Stimulated activated naive B cell treated with anti-CD40 and anti-IgM and Interleukin-4, amounts not matched to agents 10 μg/mL and 1 μg/mL and 100 μg/mL, for 72 hours (primary cell): ENCODE measurements around the gene DCLK2.

ENCODE experiments used
- ATAC-seq, 2 donors: fragments of 150-1000 bp; cut with Tn5 transposase; replicated peaks; 2 replicates each; pipeline ENCODE4 v1.10.0; 2021; ENCODE audit warnings: moderate library complexity in 1 of 2
- DNase-seq: peaks from one replicate; pipeline ENCODE4 v3.0.0; 2021
- H3K27ac Mint-ChIP-seq: one replicate; pipeline ENCODE4 v1.8.0; 2022; ENCODE audit warnings: mild to moderate bottlenecking, mixed read lengths
- H3K27me3 Mint-ChIP-seq, 2 donors: one replicate each; pipeline ENCODE4 v1.8.0; 2022; ENCODE audit warnings: mixed read lengths in 2 of 2
- H3K36me3 Mint-ChIP-seq, 2 donors: one replicate each; pipeline ENCODE4 v1.8.0; 2022; ENCODE audit warnings: mixed read lengths in 2 of 2, mild to moderate bottlenecking in 1 of 2
- H3K4me1 Mint-ChIP-seq, 2 donors: one replicate each; pipeline ENCODE4 v1.8.0; 2022; ENCODE audit warnings: mixed read lengths in 2 of 2, mild to moderate bottlenecking in 1 of 2
- H3K4me3 Mint-ChIP-seq, 2 donors: one replicate each; pipeline ENCODE4 v1.8.0; 2022; ENCODE audit warnings: mild to moderate bottlenecking in 2 of 2, mixed read lengths in 2 of 2, moderate library complexity in 1 of 2
- H3K9me3 Mint-ChIP-seq, 2 donors: one replicate each; pipeline ENCODE4 v1.8.0; 2022; ENCODE audit warnings: mixed read lengths in 2 of 2, mild to moderate bottlenecking in 1 of 2

DCLK2 gene

DNA sequence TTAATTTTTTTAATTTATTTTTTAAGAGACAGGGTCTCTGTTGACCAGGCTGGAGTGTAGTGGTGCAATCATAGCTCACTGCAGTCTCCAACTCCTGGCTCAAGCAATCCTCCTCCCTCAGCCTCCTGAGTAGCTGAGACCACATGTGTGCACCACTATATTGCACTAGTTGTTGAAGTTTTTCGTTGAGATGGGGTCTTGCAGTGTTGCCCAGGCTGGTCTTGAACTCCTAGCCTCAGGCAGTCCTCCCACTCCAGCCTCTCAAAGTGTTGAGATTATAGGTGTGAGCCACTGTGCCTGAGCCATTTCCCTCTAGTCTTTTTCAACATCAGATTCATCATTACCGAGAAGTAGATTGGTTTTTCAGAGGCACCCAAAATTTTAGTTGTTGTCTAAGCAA lies 165.7 kb downstream of the DCLK2 start:
- H3K4me1 Mint-ChIP-seq = no peaks in the 10 kb centered on the region
- no peak for ATAC-seq
- H3K9me3 Mint-ChIP-seq = no peaks in the 10 kb centered on the region
- no peak overlapping the region for H3K4me3 Mint-ChIP-seq
- H3K27ac Mint-ChIP-seq = no peak overlapping the region
- DNase-seq = no peak
- no peaks in the 10 kb centered on the region for H3K36me3 Mint-ChIP-seq
- no peaks in the 10 kb centered on the region for H3K27me3 Mint-ChIP-seq

DNA sequence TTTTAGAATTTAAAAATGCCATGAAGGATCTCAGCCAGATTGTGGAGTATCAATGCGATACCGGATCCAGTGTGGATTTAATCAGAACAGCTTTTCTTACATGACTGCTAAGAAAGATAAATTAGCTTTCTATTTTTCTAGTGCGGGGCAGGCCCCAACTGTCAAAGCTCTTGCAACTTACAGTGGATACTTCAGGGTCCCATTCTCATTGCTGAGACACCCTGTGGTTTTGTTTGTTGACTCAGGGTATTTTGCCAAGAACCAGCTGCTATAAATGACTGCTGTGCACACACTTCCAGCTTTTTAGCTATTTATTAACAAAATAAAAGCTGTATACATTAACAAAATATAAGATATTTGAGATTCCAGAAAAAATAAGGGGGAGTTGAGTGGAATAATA lies 166.4 kb downstream of the DCLK2 start:
- no peak for DNase-seq
- Mint-ChIP-seq H3K4me1 (no peaks in the 10 kb centered on the region), H3K36me3 (no peaks in the 10 kb centered on the region), H3K27me3 (no peaks in the 10 kb centered on the region), H3K9me3 (no peaks in the 10 kb centered on the region), H3K27ac (no peak overlapping the region), H3K4me3 (no peak overlapping the region)
- ATAC-seq = no peak

DNA sequence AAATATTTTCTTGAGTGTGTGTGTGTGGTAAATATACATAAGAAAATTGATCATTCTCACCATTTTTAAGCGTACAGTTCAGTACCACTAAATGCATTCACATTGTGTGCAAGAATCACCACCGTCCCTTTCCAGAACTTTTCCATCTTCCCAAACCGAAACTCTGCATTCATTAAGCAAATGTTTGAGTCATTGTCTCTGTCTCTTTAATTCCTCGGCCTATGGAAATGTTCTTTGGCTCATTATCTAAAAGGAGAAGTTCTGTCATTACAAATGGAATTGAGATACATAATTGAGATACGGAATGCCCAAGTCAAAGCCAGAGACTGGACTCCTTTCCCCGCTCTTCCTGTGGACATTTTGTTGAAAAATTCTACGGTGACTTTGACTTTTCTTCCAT lies 168.9 kb downstream of the DCLK2 start:
- Mint-ChIP-seq H3K4me3 (no peak overlapping the region), H3K36me3 (no peaks in the 10 kb centered on the region), H3K9me3 (no peaks in the 10 kb centered on the region), H3K27ac (no peak overlapping the region), H3K4me1 (no peaks in the 10 kb centered on the region), H3K27me3 (no peaks in the 10 kb centered on the region)
- no peak for ATAC-seq
- no peak for DNase-seq

DNA sequence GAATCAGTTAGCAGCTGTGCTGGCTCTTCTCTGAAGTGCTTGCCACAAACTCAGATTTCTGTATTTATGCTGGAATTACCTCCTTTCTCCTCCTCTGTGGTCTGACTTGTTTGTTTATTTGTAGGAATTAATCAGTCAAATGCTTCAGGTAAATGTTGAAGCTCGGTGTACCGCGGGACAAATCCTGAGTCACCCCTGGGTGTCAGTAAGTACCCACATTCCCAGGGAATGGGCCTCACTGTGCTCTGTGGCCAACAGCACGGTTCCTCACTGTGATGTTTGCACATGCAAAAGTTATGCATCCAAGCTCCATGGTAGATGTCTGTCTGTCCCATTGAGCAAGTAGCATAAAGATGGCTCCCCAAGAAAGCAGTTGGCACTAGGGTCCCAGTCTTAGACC lies 169.9 kb downstream of the DCLK2 start:
- Mint-ChIP-seq H3K27me3 (no peaks in the 10 kb centered on the region), H3K4me1 (no peaks in the 10 kb centered on the region), H3K27ac (no peak overlapping the region), H3K36me3 (no peaks in the 10 kb centered on the region), H3K4me3 (no peak overlapping the region), H3K9me3 (no peaks in the 10 kb centered on the region)
- DNase-seq (no peak), ATAC-seq (no peak)

DNA sequence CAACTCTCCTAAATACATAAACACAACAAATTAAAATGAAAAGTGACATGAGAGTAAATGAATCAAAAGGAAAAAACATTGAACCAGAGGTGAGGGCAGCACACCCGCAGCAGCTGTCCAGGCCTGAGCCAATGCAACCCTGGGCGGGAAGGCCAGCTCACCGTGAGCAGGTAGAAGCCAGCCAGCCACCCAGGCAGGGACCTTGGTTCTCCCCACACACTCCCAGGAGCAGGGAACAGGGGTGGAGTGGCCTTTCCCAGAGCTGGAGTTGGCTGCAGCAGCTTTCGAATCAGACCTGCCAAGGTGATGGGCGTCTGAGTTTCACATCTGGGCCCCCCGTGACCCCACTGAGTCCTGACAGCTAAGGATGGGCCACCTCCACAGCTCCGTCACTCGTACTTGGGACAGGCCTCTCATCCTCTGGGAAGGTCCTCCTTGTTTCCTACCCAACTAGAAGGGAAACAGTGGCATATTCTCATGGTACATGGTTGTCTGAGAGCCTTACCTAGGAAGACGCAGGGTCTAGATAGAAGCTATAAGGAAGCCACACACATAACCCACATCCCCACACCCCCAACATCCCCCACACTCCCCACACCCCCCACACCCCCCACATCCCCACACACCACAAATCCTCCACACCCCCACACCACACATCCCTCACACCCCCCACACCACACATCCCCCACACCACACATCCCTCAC lies 172.2 kb downstream of the DCLK2 start:
- no peak overlapping the region for H3K4me3 Mint-ChIP-seq
- H3K27ac Mint-ChIP-seq = no peak overlapping the region
- H3K9me3 Mint-ChIP-seq = no peaks in the 10 kb centered on the region
- H3K27me3 Mint-ChIP-seq = no peaks in the 10 kb centered on the region
- H3K36me3 Mint-ChIP-seq = no peaks in the 10 kb centered on the region
- DNase-seq (no peak), ATAC-seq (no peak)
- no peaks in the 10 kb centered on the region for H3K4me1 Mint-ChIP-seq

DNA sequence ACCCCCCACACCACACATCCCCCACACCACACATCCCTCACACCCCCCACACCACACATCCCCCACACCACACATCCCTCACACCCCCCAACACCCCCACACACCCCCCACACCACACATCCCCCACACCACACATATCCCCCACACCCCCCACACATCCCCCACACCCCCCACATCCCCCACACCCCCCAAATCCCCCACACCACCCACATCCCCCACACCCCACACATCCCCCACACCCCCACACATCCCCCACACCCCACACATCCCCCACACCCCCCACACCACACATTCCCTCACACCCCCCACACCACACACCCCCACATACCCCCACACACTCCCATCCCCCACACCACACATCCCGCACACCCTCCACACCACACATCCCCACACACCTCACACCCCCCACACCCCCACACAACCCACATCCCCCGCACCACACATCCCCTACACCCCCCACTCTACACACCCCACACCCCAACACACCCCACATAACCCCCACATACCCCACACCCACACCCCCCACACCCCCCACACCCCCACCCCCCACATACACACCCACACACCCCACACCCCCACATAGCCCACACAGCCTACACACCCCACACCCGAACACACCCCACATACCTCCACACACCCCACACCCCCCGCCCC lies 172.9 kb downstream of the DCLK2 start:
- ATAC-seq (no peak), DNase-seq (no peak)
- no peak overlapping the region for H3K27ac Mint-ChIP-seq
- no peaks in the 10 kb centered on the region for H3K36me3 Mint-ChIP-seq
- H3K27me3 Mint-ChIP-seq = no peaks in the 10 kb centered on the region
- no peaks in the 10 kb centered on the region for H3K4me1 Mint-ChIP-seq
- H3K4me3 Mint-ChIP-seq = no peak overlapping the region
- H3K9me3 Mint-ChIP-seq = no peaks in the 10 kb centered on the region

DNA sequence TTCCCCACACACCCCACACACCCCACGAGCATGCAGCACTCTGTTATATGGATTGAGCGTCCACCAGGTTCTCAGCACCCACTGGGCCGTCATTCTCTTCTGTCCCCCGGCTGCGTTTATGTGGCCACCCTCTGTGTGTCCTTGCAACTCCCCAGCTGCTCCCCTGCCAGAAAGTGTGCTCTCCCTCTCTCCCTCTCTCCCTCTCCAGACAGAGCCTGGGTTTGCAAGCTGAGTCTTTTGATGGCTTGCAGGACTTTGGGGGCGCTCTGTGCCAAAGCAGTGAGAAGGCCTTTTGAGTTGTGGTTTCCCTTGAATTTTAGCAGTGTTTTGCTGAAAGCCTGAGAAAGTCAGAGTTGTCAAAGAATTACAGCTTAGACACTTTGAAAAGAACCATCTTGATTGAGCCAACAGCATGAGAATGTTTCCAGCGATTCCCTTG lies 173.5 kb downstream of the DCLK2 start:
- H3K36me3 Mint-ChIP-seq = peaks cover 0 to 6% of the 10 kb centered on the region in 2 donors
- no peaks in the 10 kb centered on the region for H3K9me3 Mint-ChIP-seq
- H3K4me3 Mint-ChIP-seq = no peak overlapping the region
- DNase-seq = no peak
- no peak overlapping the region for H3K27ac Mint-ChIP-seq
- H3K4me1 Mint-ChIP-seq = no peaks in the 10 kb centered on the region
- no peak for ATAC-seq
- H3K27me3 Mint-ChIP-seq = no peaks in the 10 kb centered on the region

DNA sequence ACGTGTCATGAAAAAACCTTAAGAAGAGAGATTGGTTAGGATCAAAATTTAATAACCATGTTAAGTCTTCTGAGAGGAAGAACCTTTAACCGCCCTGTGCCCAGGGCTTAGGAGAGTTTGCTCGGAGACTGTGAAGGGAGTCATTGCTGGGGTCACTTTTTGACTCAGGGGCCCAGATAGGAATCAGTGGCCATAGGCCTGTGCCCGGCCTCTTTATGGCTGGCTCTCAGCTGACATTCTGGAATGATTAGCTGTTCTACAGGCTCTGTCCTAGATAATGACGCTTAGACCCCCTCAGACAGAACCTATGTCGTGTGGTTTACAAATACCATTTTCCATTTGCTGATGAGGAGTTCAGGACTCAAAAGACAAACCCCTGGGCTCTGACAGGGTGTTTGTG lies 174.1 kb downstream of the DCLK2 start:
- no peak overlapping the region for H3K27ac Mint-ChIP-seq
- no peaks in the 10 kb centered on the region for H3K9me3 Mint-ChIP-seq
- no peak overlapping the region for H3K4me3 Mint-ChIP-seq
- no peak for DNase-seq
- H3K36me3 Mint-ChIP-seq = peaks cover 0 to 6% of the 10 kb centered on the region in 2 donors
- ATAC-seq = no peak
- H3K4me1 Mint-ChIP-seq = no peaks in the 10 kb centered on the region
- H3K27me3 Mint-ChIP-seq = no peaks in the 10 kb centered on the region

DNA sequence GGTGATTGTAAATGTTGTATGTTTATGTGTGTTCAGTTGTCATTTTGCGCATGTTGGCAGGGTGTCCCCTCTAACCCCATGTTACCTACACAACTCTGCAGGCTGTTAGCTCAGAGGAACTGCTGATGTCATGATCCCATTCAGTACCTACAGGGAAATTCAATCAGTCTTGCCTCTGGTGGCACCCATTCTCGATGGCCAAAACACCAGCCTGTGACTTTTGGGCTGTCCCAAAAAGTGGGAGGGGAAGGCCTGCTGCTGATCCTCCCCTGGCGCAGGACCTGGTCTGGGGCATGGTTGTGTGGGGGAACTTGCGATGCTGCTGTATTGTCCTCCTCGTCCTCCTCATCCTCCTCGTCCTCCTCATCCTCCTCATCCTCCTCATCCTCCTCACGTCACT lies 174.5 kb downstream of the DCLK2 start:
- H3K27me3 Mint-ChIP-seq = no peaks in the 10 kb centered on the region
- H3K9me3 Mint-ChIP-seq = no peaks in the 10 kb centered on the region
- peaks cover 0 to 6% of the 10 kb centered on the region in 2 donors for H3K36me3 Mint-ChIP-seq
- H3K4me3 Mint-ChIP-seq = no peak overlapping the region
- DNase-seq (no peak), ATAC-seq (no peak)
- H3K4me1 Mint-ChIP-seq = no peaks in the 10 kb centered on the region
- no peak overlapping the region for H3K27ac Mint-ChIP-seq

DNA sequence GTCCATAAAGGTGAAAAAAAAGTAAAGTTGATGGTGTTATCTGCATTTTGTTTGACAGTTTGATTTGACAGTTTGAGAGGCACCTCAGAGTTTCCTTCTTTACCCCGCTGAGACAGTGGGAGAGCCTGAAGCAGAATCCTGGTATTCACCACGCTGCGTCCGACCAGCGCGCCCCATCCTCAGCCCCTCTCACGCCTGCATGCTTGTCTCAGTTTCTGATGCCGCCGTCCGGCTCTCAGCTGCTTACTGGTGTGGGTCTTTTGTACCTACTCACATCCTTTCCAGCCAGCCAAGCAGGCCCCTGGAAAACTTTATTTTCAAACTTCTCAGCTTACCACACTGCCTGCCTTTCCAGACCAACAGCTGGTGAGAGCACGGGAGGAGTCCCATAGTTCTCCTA lies 175.2 kb downstream of the DCLK2 start:
- no peaks in the 10 kb centered on the region for H3K4me1 Mint-ChIP-seq

DNA sequence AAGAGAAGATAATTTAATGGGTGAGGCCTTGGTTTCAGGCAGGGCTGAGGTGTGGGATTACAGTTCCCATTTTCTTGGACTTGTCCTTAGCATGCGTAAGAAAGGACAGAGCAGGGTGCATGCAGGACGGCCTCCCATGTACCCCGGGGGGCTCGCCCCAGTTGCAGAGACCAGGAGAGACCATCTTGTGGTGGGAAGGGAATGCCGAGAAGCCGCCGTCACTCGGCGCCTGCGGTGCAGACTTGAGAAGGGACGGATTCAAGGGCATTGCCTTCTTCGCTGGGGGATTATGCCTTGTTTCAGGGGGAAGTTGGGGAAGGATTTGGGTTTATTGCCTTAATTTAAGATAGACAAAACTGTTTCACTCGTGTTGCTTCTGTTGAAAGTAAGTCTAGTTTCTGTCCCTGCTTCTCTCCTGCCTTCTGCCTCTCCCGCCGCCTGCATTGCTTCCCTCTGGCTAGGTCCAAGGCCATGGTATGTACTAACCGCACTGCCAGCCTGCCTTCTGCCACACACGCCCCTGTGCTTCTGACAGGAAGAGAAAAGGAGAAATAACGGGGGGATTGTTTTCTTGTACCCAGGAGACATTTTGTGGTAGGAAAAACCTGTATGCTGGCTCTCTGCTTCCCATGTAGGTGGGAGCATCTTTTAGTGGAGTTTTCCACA lies 175.9 kb downstream of the DCLK2 start:
- H3K36me3 Mint-ChIP-seq = peaks cover 0 to 6% of the 10 kb centered on the region in 2 donors
- H3K27me3 Mint-ChIP-seq = no peaks in the 10 kb centered on the region
- no peaks in the 10 kb centered on the region for H3K9me3 Mint-ChIP-seq
- H3K4me3 Mint-ChIP-seq = no peak overlapping the region
- H3K27ac Mint-ChIP-seq = peak overlapping the region; percentile 70
- no peak for DNase-seq
- no peaks in the 10 kb centered on the region for H3K4me1 Mint-ChIP-seq
- ATAC-seq = no peak

More for the DNA sequence above, 175.2 kb downstream of the DCLK2 start:
- Mint-ChIP-seq H3K27ac (no peak overlapping the region), H3K9me3 (no peaks in the 10 kb centered on the region), H3K27me3 (no peaks in the 10 kb centered on the region), H3K4me3 (no peak overlapping the region), H3K36me3 (peaks cover 0 to 6% of the 10 kb centered on the region in 2 donors)
- no peak for DNase-seq
- ATAC-seq = no peak

DNA sequence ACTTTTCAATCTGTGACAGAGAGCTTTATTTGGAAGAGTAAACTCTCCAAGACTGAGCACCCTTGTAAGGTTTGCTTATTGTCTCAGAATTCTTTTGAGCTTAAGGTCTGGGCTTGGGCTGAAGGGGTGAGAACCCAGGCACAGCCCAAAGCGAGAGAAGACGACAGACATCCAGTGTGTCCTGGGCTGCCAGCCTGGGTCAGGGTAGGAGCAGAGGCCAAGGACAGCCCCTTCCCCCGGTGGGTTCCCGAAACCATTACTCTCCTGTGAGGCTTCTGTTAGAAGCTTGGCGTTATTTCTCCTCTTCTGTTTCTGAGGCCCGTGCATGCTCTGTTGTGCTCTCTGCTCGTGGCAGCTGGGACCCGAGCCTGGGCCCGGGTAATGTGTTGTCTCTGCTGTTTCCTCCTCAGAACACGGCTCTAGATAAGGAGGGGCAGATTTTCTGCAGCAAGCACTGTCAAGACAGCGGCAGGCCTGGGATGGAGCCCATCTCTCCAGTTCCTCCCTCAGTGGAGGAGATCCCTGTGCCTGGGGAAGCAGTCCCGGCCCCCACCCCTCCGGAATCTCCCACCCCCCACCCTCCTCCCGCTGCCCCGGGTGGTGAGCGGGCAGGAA lies 177.5 kb downstream of the DCLK2 start:
- no peak overlapping the region for H3K4me3 Mint-ChIP-seq

DNA sequence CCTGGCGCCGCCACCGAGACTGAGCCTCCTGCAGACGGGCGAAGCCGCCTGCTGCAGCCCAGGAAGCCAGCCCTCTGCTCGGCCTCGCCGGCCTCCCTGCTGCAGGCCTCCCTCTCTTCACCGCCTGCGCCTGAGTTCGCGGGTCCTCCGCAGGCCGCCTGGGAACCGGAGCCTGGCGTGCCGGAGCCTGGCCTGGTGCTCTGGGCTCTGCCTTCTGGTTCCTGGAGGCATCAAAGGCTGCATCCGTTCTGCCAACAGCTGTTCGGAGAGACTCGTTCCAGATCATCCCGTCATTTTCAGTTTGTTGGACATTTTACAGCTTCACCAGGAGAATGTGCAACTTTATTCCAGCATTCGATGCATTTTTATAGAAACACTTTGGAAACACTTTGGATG lies 178.0 kb downstream of the DCLK2 start:
- Mint-ChIP-seq H3K36me3 (peaks cover 2 to 12% of the 10 kb centered on the region in 2 donors), H3K27ac (peak overlapping the region; percentile 51), H3K27me3 (no peaks in the 10 kb centered on the region), H3K9me3 (no peaks in the 10 kb centered on the region), H3K4me3 (no peak overlapping the region), H3K4me1 (no peaks in the 10 kb centered on the region)
- no peak for ATAC-seq
- no peak for DNase-seq

More for the DNA sequence above, 177.5 kb downstream of the DCLK2 start:
- DNase-seq (no peak), ATAC-seq (no peak)
- Mint-ChIP-seq H3K27me3 (no peaks in the 10 kb centered on the region), H3K9me3 (no peaks in the 10 kb centered on the region), H3K4me1 (no peaks in the 10 kb centered on the region), H3K27ac (no peak overlapping the region), H3K36me3 (peaks cover 0 to 12% of the 10 kb centered on the region in 2 donors)

DNA sequence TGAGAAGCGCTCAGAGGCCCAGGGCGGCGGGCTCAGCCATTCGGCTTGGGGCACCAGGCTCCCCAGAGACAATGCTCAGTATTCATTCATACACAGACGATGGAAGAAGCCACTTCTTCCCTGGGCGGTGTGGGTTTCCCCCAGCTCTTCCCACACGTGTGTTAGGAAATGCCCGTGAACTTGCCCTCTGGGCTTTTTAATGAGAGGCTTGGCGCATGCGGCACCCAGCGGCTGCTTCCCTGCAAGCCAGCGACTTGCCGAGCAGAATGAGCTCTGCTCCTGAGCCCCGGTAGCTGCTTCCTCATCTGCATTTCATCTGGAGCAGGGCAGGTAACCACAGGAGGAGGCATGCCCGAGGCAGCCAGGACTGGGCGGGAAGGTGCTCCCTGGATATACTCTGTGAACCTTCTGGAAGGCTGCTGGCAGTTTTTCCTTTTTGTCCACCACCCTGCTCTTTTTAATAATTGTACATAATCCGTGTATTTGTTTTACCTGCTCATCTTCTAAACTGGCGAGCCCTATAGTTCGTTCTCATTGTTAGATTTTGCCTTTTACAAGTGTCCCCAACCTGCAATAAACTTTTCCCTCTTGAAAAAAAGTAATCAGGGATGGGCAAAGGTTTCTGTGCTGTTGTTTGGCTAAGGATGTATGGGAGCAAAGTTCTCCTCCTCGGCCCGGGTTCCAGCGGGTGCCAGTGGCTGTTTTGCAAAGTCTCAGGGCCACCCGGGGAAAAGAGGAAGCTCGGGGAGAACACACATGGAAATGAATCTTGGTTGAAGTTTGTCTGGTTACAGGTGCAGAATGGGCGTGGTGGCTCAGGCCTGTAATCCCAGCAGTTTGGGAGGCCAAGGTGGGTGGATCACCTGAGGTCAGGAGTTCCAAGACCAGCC lies 178.8 kb downstream of the DCLK2 start:
- H3K27me3 Mint-ChIP-seq = no peaks in the 10 kb centered on the region
- H3K4me1 Mint-ChIP-seq = no peaks in the 10 kb centered on the region
- no peak overlapping the region for H3K4me3 Mint-ChIP-seq
- peaks cover 3 to 12% of the 10 kb centered on the region in 2 donors for H3K36me3 Mint-ChIP-seq
- no peaks in the 10 kb centered on the region for H3K9me3 Mint-ChIP-seq
- no peak for DNase-seq
- no peak for ATAC-seq
- H3K27ac Mint-ChIP-seq = no peak overlapping the region
